ENCODE results near the gene SBSN. TPM values are rescaled to one million over a fixed set of nuclear protein-coding genes. Genes with fewer than 3 reads are reported as not detected.

The SBSN gene
- total and polyA plus RNA-seq, 9 of the 15 experiments (the other 6 are each of a cell fraction or from before 2014, with no cell fraction given) = 0.05 TPM; not detected in 8

GRCh38 chr19:35549174-35549788, 21.2 kb upstream of the SBSN start (continued):
- TF ChIP-seq SMARCB1 (IDR thresholded peaks at IDR 0.05; ENCODE audit: insufficient read length, low read depth) (no peak), HMGN3 (IDR thresholded peaks at IDR 0.05; ENCODE audit: borderline replicate concordance, extremely low read depth, insufficient read length, low read depth, low read length) (no peak), CTCFL (IDR thresholded peaks at IDR 0.05; ENCODE audit: borderline replicate concordance, insufficient read depth, low read depth, low read length, poor library complexity, severe bottlenecking) (peak; percentile 44), CTCF (IDR thresholded peaks at IDR 0.05 in 2 of 3, conservative IDR thresholded peaks at IDR 0.05 in 1 of 3; ENCODE audit: insufficient read depth in 2 of 3, low read depth in 1 of 3, low read length in 3 of 3) (peak; percentile 80 to 88 (median 82)), MNT (conservative IDR thresholded peaks at IDR 0.05) (no peak), MCM3 (IDR thresholded peaks at IDR 0.05) (no peak), SMAD3 (CRISPR knock-in tag; conservative IDR thresholded peaks at IDR 0.05) (no peak), ZNF24 (IDR thresholded peaks at IDR 0.05) (no peak), MAZ (CRISPR knock-in tag; conservative IDR thresholded peaks at IDR 0.05 in 1 of 2, IDR thresholded peaks at IDR 0.05 in 1 of 2) (no peak), E2F6 (IDR thresholded peaks at IDR 0.05; ENCODE audit: borderline replicate concordance in 1 of 2, extremely low read depth in 1 of 2, insufficient read depth in 1 of 2, insufficient read length in 1 of 2, low read depth in 1 of 2, low read length in 1 of 2, poor library complexity in 1 of 2, severe bottlenecking in 1 of 2) (no peak), NCOA4 (IDR thresholded peaks at IDR 0.05; ENCODE audit: partially characterized antibody) (no peak), TRIM24 (IDR thresholded peaks at IDR 0.05) (no peak), ZNF75A (CRISPR knock-in tag; IDR thresholded peaks at IDR 0.05) (no peak), HBP1 (CRISPR knock-in tag; IDR thresholded peaks at IDR 0.05) (no peak), JUND (IDR thresholded peaks at IDR 0.05; ENCODE audit: borderline replicate concordance, low read depth, low read length) (0 out of 2 replicates have a peak, but pooled peaks have one; percentile 17), JUND (tag; IDR thresholded peaks at IDR 0.05; ENCODE audit: borderline replicate concordance, low read depth, low read length) (no peak), ZNF507 (tag; conservative IDR thresholded peaks at IDR 0.05) (no peak)
- TF ChIP-seq, protein P1, sequence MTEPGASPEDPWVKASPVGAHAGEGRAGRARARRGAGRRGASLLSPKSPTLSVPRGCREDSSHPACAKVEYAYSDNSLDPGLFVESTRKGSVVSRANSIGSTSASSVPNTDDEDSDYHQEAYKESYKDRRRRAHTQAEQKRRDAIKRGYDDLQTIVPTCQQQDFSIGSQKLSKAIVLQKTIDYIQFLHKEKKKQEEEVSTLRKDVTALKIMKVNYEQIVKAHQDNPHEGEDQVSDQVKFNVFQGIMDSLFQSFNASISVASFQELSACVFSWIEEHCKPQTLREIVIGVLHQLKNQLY (CRISPR knock-in tag; conservative IDR thresholded peaks at IDR 0.05) = no peak

Data from K562 (cell line).